GM12874 (cell line): ENCODE results near the gene COL24A1.

Source experiments
- TF ChIP-seq, protein P1 (sequence below): IDR thresholded peaks from 2 replicates; pipeline ENCODE4 v1.5.1; 2011; ENCODE audit warnings: low read depth, mild to moderate bottlenecking, control low read depth, low read length, moderate library complexity; ENCODE audit not compliant: insufficient read depth

COL24A1 gene

DNA sequence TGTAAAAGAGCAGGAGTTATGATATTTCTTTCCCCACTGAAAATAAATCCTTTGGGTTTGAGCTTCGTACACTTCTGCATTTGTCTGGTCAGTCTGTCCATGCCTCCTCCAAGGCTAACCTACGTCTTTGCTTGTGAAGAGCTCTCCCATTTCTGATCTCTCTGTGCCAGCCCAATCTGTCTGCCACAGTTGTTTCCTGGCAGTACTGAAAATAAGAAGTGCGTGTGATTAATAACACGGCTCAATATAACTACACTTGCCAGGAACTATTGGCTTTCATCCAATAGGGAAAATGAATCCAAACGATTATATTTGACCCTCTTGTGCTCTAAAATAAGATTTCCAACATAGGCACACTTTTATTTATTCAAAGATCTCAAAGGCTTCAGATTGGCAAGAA, 19.2 kb upstream of the COL24A1 start:
- TF ChIP-seq, protein P1, sequence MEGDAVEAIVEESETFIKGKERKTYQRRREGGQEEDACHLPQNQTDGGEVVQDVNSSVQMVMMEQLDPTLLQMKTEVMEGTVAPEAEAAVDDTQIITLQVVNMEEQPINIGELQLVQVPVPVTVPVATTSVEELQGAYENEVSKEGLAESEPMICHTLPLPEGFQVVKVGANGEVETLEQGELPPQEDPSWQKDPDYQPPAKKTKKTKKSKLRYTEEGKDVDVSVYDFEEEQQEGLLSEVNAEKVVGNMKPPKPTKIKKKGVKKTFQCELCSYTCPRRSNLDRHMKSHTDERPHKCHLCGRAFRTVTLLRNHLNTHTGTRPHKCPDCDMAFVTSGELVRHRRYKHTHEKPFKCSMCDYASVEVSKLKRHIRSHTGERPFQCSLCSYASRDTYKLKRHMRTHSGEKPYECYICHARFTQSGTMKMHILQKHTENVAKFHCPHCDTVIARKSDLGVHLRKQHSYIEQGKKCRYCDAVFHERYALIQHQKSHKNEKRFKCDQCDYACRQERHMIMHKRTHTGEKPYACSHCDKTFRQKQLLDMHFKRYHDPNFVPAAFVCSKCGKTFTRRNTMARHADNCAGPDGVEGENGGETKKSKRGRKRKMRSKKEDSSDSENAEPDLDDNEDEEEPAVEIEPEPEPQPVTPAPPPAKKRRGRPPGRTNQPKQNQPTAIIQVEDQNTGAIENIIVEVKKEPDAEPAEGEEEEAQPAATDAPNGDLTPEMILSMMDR = no peak

DNA sequence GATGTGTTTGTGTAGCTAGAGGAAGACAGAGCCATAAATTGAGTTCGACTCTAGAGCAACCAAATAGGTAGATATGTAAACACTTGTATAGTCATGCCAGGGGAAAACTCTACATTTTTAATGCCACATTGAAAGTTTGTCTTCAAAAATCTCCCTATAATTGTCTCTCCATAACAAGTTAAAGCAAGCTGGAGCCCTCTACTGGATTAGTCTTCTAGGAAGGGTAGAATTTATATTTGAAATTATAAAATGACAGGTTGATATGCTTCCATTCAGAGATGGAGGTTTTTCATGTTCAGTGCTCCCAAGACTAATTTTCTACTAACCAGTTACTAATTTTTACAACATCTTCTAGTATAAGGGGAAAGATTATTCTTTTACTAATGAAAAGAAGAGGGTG, 13.1 kb upstream of the COL24A1 start:
- TF ChIP-seq, protein P1 = no peak

DNA sequence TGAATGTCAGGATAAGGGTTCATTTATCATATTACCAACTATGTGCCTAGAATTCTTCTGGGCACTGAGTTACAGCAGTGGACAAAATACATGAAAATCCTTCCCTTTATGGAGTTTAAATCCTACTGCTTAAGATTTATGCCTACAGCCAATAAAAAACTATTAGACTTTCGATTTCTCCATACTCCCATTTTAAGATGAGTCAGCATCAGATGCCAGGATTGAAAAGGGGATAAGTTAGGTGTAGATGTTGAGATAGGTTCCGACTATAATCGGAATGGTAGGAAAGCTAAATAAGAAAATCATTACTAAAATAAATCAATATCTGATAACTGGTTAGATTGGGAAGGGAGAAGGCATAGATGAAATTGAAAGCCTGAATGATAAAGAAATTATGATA, 3.2 kb upstream of the COL24A1 start:
- TF ChIP-seq, protein P1 = no peak

DNA sequence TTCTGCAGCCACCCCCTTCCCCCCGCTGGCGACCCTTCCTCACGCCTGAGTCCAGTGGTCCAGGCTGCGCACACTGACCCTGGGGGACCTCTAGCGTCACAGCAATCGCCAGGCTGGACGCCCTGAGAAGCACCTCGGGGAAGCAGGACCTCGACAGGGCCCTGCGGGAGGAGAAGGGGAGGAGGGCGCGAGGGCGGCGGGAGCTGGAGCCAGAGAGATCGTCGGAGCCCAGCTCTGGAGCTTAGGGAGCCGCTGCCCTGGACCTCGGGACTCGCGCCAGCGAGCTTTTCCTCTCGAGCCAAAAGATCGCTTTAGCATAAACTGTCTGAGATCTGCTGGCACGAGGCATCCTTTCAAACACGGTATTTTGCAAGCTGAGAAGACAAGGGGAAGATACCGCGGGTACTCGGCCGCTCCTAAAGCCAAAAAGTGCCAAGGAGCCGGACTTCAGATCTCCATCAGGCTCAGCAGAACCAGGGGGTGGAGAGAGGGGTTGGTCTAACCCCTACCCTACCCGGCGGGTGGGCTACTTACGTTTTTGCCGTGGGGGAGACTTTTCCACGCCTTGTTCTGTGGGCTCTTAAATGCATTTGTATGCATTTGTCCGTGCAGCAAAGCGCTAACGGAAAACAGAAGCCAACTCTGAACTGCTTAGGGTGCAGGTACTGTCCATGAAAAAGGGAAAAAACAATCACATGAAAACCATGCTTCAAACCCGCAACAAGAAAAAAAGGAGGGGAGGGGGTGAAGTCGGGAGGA, 586 bp downstream of the COL24A1 start:
- TF ChIP-seq, protein P1 = no peak

DNA sequence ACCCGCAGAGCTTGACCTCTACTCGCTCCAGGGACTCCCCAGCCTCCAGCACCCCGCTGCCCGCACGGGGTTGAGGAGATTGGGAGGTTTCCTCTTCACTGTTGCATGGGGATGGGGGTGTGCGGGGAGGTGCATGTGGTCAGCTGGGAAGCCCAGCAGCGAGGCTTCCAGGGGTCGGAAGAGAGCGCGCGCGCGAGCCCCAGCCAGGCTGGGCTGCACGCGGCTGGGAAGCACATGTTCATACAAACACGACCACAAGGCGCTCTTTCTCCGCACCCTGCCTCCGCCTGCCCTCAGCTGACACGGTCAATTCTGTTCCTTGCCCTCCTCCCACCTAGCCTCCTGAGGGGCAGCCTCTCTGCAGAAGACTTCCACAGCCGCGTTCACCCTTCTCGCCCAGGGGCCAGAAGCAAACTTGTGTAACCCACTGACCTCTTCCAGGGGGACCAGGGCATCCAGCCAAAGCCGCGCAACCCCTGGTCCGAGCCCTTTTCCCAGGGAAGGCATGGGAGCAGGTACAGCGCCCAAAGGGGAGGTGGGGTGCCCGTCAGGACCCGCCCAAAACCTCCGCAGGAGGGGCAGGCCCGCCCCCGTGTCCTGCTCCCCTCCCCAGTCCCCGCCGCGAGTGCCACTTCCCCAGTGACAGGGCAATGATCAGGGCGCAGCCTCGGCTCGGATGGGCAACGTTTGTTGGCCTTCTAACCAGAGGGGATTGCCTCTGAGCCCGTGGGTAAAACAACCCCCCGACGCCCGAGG, 1.3 kb downstream of the COL24A1 start:
- TF ChIP-seq, protein P1 = no peak

DNA sequence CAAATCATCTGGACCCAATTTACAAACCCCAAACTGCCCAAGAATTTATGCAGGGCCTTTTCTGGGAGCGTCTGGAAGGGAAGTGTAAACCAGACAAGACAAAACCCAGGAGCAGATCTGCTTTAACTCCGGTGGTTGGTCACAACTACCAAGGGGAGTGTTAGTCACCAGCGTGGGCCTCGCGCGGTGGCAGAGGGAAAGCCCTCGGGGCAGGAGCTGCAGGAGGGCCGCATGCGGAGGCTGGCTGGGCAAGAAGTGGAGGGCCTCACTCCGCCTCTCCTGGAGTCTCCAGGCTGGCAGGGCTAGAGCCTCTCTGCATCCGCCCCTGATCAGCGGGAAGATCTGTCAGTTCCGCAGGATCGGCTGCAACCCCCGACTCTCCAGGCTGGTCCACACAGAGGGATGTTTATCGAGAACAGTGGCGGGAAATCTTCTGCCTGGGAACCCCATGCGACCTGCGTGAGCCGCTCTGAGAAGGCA, 2.0 kb downstream of the COL24A1 start:
- TF ChIP-seq, protein P1 = no peak

DNA sequence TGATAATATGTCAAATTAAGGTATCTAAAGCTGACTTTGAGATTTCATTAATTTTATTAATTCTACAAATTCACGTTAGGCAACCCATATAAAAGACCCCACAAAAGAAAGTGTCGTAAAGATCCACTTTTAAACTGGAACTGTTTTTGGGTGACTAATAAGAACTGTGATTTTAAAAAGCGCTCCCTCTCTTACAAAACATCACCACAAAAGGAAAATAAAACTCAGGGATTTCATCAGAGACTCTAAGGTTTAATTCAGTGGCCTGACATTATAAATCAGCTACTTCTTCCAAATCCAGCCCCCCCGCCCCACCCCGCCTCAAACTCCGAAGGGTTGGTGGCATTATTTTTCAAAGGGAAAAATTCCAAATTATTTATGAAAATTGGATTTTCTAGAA, 2.7 kb downstream of the COL24A1 start:
- TF ChIP-seq, protein P1 = no peak
